ENCODE data around the gene KCNH1.

- no peak for TF ChIP-seq POLR2A (IDR thresholded peaks at IDR 0.05)
- TF ChIP-seq, protein P1, sequence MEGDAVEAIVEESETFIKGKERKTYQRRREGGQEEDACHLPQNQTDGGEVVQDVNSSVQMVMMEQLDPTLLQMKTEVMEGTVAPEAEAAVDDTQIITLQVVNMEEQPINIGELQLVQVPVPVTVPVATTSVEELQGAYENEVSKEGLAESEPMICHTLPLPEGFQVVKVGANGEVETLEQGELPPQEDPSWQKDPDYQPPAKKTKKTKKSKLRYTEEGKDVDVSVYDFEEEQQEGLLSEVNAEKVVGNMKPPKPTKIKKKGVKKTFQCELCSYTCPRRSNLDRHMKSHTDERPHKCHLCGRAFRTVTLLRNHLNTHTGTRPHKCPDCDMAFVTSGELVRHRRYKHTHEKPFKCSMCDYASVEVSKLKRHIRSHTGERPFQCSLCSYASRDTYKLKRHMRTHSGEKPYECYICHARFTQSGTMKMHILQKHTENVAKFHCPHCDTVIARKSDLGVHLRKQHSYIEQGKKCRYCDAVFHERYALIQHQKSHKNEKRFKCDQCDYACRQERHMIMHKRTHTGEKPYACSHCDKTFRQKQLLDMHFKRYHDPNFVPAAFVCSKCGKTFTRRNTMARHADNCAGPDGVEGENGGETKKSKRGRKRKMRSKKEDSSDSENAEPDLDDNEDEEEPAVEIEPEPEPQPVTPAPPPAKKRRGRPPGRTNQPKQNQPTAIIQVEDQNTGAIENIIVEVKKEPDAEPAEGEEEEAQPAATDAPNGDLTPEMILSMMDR (IDR thresholded peaks at IDR 0.05 in 4 of 5, conservative IDR thresholded peaks at IDR 0.05 in 1 of 5) = no peak
Measured at GRCh38 chr1:210689826-210690225, 444.1 kb downstream of the KCNH1 start.
